ENCODE results near the gene SURF6.
A peak's percentile ranks its signal among the peaks of the same experiment; 100 is the strongest.

DNA sequence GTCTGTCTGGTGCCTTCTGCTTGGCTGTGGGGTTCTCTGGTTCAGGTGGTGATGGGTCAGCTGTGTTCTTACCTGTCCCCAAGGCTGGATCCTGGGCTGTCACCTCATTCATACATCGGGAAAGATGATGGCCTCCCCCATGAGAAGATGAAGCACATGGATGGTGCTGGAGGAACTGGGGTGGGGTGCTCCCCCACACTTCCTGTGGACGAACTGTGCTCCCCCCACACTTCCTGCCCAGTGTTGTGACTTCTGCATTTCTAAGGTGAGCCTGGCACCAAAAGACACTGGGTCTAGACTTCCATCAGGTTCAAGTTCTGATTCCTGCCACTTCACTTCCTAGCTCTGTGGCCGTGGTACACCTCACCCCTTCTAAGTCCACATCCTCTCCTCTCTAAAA lies 4.3 kb upstream of the SURF6 start:
- TF ChIP-seq CTCF (IDR thresholded peaks at IDR 0.05; ENCODE audit: insufficient read depth, low read length) = no peak
- TF ChIP-seq, protein P1, sequence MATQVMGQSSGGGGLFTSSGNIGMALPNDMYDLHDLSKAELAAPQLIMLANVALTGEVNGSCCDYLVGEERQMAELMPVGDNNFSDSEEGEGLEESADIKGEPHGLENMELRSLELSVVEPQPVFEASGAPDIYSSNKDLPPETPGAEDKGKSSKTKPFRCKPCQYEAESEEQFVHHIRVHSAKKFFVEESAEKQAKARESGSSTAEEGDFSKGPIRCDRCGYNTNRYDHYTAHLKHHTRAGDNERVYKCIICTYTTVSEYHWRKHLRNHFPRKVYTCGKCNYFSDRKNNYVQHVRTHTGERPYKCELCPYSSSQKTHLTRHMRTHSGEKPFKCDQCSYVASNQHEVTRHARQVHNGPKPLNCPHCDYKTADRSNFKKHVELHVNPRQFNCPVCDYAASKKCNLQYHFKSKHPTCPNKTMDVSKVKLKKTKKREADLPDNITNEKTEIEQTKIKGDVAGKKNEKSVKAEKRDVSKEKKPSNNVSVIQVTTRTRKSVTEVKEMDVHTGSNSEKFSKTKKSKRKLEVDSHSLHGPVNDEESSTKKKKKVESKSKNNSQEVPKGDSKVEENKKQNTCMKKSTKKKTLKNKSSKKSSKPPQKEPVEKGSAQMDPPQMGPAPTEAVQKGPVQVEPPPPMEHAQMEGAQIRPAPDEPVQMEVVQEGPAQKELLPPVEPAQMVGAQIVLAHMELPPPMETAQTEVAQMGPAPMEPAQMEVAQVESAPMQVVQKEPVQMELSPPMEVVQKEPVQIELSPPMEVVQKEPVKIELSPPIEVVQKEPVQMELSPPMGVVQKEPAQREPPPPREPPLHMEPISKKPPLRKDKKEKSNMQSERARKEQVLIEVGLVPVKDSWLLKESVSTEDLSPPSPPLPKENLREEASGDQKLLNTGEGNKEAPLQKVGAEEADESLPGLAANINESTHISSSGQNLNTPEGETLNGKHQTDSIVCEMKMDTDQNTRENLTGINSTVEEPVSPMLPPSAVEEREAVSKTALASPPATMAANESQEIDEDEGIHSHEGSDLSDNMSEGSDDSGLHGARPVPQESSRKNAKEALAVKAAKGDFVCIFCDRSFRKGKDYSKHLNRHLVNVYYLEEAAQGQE (IDR thresholded peaks at IDR 0.05; ENCODE audit: insufficient replicate concordance, low read depth) = no peak
- TF ChIP-seq POLR2AphosphoS5 (IDR thresholded peaks at IDR 0.05; ENCODE audit: low read depth) = peak; percentile 62; the same call in 1 of the 2 replicates
- peak; percentile 93 for TF ChIP-seq GABPA (IDR thresholded peaks at IDR 0.05; ENCODE audit: low read depth)
- peak; percentile 85 for TF ChIP-seq SPI1 (IDR thresholded peaks at IDR 0.05; ENCODE audit: borderline replicate concordance, low read depth)

Data from HL-60 (cell line).